Stimulated activated CD4-positive, alpha-beta T cell treated with anti-CD3 and anti-CD28 coated beads, Interleukin-2, amount 100 ng/mL, for 48 hours (primary cell): ENCODE results near the gene ENKD1.

ENCODE experiments used
- DNase-seq, 2 donors: peaks; one replicate each; pipeline ENCODE4 v3.0.0-alpha.2; 2020

Gene ENKD1

GRCh38 chr16:67661886-67662652 lies 4.5 kb downstream of the ENKD1 start:
- no peak for DNase-seq

GRCh38 chr16:67661101-67661761 lies 5.3 kb downstream of the ENKD1 start:
- DNase-seq, result no peak

- peak; percentile 92 for DNase-seq
Measured at GRCh38 chr16:67660564-67661028, 6.0 kb downstream of the ENKD1 start, which contains the start of gene PARD6A. TSS of gene PARD6A (plus strand) at chr16:67660960. CDS start at chr16:67661039, 79 bp downstream.

- peak; percentile 93 to 96 for DNase-seq
Measured at GRCh38 chr16:67659675-67660563, 6.6 kb downstream of the ENKD1 start, which contains the start of gene ACD. TSS of gene ACD (minus strand) at chr16:67660260. CDS start at chr16:67660220, 40 bp downstream.

- no peak for DNase-seq
Measured at GRCh38 chr16:67658849-67659674, 7.5 kb downstream of the ENKD1 start.

GRCh38 chr16:67657751-67658518 lies 8.6 kb downstream of the ENKD1 start:
- no peak for DNase-seq

- no peak for DNase-seq
Measured at GRCh38 chr16:67657017-67657608, 9.4 kb downstream of the ENKD1 start.

- no peak for DNase-seq
Measured at GRCh38 chr16:67656344-67657016, 10.1 kb downstream of the ENKD1 start.

- no peak for DNase-seq
Measured at GRCh38 chr16:67655363-67655762, 11.2 kb downstream of the ENKD1 start.

- no peak for DNase-seq
Measured at GRCh38 chr16:67654403-67654911, 12.1 kb downstream of the ENKD1 start.

GRCh38 chr16:67653789-67654402 lies 12.7 kb downstream of the ENKD1 start:
- no peak for DNase-seq

GRCh38 chr16:67653128-67653788 lies 13.3 kb downstream of the ENKD1 start:
- DNase-seq, result no peak

GRCh38 chr16:67652578-67653127 lies 13.9 kb downstream of the ENKD1 start:
- no peak for DNase-seq

GRCh38 chr16:67651847-67652246 lies 14.7 kb downstream of the ENKD1 start:
- DNase-seq, result no peak

GRCh38 chr16:67651039-67651438 lies 15.5 kb downstream of the ENKD1 start:
- no peak for DNase-seq

GRCh38 chr16:67650023-67650422 lies 16.5 kb downstream of the ENKD1 start:
- DNase-seq, result no peak

GRCh38 chr16:67649494-67649931 lies 17.0 kb downstream of the ENKD1 start:
- DNase-seq, result no peak

GRCh38 chr16:67648764-67649407 lies 17.7 kb downstream of the ENKD1 start:
- no peak for DNase-seq
